GM12892 (cell line): ENCODE data around the gene PDE7B.

Experiments used
- POLR2A ChIP-seq: IDR thresholded peaks from 2 replicates; pipeline ENCODE4 v1.6.1; 2011; ENCODE audit warnings: low read depth, low read length, control low read depth
- POLR2AphosphoS5 ChIP-seq: IDR thresholded peaks from 2 replicates; pipeline ENCODE4 v1.6.1; 2011; ENCODE audit warnings: low read depth, low read length, control low read depth
- TAF1 ChIP-seq: IDR thresholded peaks from 2 replicates; pipeline ENCODE4 v1.6.1; 2011; ENCODE audit warnings: low read depth, mild to moderate bottlenecking, control low read depth, low read length, borderline replicate concordance

DNA sequence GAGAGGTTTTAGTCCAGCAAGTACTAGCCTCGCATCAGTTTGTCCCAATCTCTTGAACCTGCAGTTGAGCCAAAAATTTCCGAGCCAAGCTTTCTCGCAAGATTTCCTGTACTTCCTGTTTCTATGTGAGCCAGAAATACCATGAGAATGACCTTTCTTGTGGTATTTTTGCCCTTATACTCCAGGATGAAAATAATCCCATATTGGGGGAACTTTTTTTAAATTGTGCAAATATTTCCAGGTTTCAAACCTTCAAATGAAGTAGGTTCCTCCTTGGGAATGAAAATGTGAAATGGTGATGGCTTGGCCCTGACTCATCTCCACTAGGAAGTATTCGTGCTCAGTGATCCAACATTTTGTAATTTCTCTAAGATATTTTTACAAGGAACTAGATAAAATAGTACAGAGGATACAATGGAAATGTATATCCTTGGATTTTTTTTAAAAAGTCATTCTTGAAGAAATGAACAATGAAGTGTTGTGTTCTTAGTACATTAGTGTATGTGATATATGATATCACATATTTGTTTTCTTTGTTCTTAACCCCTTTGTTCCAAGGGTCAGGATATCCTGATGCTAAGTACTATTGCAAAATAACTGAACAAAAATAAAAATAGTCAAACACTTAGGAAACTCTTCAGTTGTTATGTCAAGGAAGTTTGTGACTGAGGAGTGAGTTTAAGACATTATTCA, 184.0 kb downstream of the PDE7B start:
- TF ChIP-seq POLR2A, result no peak
- TF ChIP-seq POLR2AphosphoS5, result no peak
- no peak for TF ChIP-seq TAF1
